ENCODE results near the gene RARRES1.

RARRES1 gene

GRCh38 chr3:158702815-158703481 lies 29.3 kb downstream of the RARRES1 start:
- Histone ChIP-seq H3K36me3 (replicated peaks in 1 of 2; ENCODE audit: control insufficient read depth in 2 of 2, insufficient read depth in 2 of 2, low read length in 2 of 2) (peaks cover 0 to 4% of the 10 kb centered on the region in 2 donors), H4K91ac (ENCODE audit: low read depth, low read length, poor library complexity) (no peak overlapping the region), H3K4me2 (ENCODE audit: insufficient read depth, low read length, poor library complexity, severe bottlenecking) (no peak overlapping the region), H2BK5ac (ENCODE audit: low read length) (no peak overlapping the region), H3K4me1 (ENCODE audit: control insufficient read depth in 2 of 2, insufficient read depth in 1 of 2, low read depth in 1 of 2, low read length in 2 of 2) (no peaks in the 10 kb centered on the region), H2BK15ac (ENCODE audit: low read length) (no peak overlapping the region), H3K14ac (ENCODE audit: low read length) (no peak overlapping the region), H3K4ac (ENCODE audit: low read length) (no peak overlapping the region), H4K8ac (ENCODE audit: low read depth, low read length) (no peak overlapping the region), H3K79me1 (ENCODE audit: low read depth, low read length) (no peaks in the 10 kb centered on the region), H2BK12ac (ENCODE audit: low read length) (no peak overlapping the region), H2AFZ (ENCODE audit: low read length) (no peak overlapping the region), H3K9ac (ENCODE audit: low read depth, low read length, poor library complexity) (no peak overlapping the region), H2BK120ac (ENCODE audit: low read depth, low read length) (no peak overlapping the region), H3K18ac (ENCODE audit: low read length) (no peak overlapping the region), H3K27me3 (ENCODE audit: control insufficient read depth in 3 of 3, insufficient read depth in 3 of 3, low read depth in 1 of 3, low read length in 3 of 3) (no peaks in the 10 kb centered on the region), H3K4me3 (ENCODE audit: low read length in 2 of 2) (no peak overlapping the region), H3K23ac (ENCODE audit: low read depth, low read length, poor library complexity) (no peak overlapping the region), H3K9me3 (replicated peaks in 1 of 2; ENCODE audit: control insufficient read depth in 2 of 2, insufficient read depth in 1 of 2, low read depth in 1 of 2, low read length in 2 of 2) (no peaks in the 10 kb centered on the region), H3K27ac (replicated peaks; ENCODE audit: low read length) (no peak overlapping the region), H2AK5ac (ENCODE audit: low read depth, low read length) (no peak overlapping the region)
- no peak for DNase-seq (ENCODE audit: low spot score)
- no CpG with 5 or more reads among the region's 4 CpGs for WGBS, 2 donors (ENCODE audit: extremely low coverage in 2 of 2, insufficient read length in 2 of 2, insufficient replicate concordance in 1 of 2)

- Histone ChIP-seq H3K9me3 (replicated peaks in 1 of 2; ENCODE audit: control insufficient read depth in 2 of 2, insufficient read depth in 1 of 2, low read depth in 1 of 2, low read length in 2 of 2) (no peaks in the 10 kb centered on the region), H2BK5ac (ENCODE audit: low read length) (no peak overlapping the region), H2AK5ac (ENCODE audit: low read depth, low read length) (no peak overlapping the region), H3K9ac (ENCODE audit: low read depth, low read length, poor library complexity) (no peak overlapping the region), H3K4me2 (ENCODE audit: insufficient read depth, low read length, poor library complexity, severe bottlenecking) (no peak overlapping the region), H2BK15ac (ENCODE audit: low read length) (no peak overlapping the region), H3K4me3 (ENCODE audit: low read length in 2 of 2) (no peak overlapping the region), H3K18ac (ENCODE audit: low read length) (no peak overlapping the region), H3K36me3 (replicated peaks in 1 of 2; ENCODE audit: control insufficient read depth in 2 of 2, insufficient read depth in 2 of 2, low read length in 2 of 2) (peaks cover 0 to 5% of the 10 kb centered on the region in 2 donors), H3K14ac (ENCODE audit: low read length) (no peak overlapping the region), H3K79me1 (ENCODE audit: low read depth, low read length) (no peaks in the 10 kb centered on the region), H4K8ac (ENCODE audit: low read depth, low read length) (no peak overlapping the region), H3K27me3 (ENCODE audit: control insufficient read depth in 3 of 3, insufficient read depth in 3 of 3, low read depth in 1 of 3, low read length in 3 of 3) (no peaks in the 10 kb centered on the region), H3K23ac (ENCODE audit: low read depth, low read length, poor library complexity) (no peak overlapping the region), H4K91ac (ENCODE audit: low read depth, low read length, poor library complexity) (no peak overlapping the region), H3K4me1 (ENCODE audit: control insufficient read depth in 2 of 2, insufficient read depth in 1 of 2, low read depth in 1 of 2, low read length in 2 of 2) (no peaks in the 10 kb centered on the region), H2BK12ac (ENCODE audit: low read length) (no peak overlapping the region), H3K4ac (ENCODE audit: low read length) (no peak overlapping the region), H2AFZ (ENCODE audit: low read length) (no peak overlapping the region), H3K27ac (replicated peaks; ENCODE audit: low read length) (no peak overlapping the region), H2BK120ac (ENCODE audit: low read depth, low read length) (no peak overlapping the region)
- DNase-seq (ENCODE audit: low spot score), result no peak
- WGBS, 2 donors (ENCODE audit: extremely low coverage in 2 of 2, insufficient read length in 2 of 2, insufficient replicate concordance in 1 of 2), result no CpG with 5 or more reads among the region's 4 CpGs
These were observed 30.7 kb downstream of the RARRES1 start for GRCh38 chr3:158701420-158702065.

GRCh38 chr3:158700559-158700958 lies 31.7 kb downstream of the RARRES1 start:
- H3K4me3 ChIP-seq (ENCODE audit: low read length in 2 of 2), result no peak overlapping the region
- no peak overlapping the region for H2AFZ ChIP-seq (ENCODE audit: low read length)
- no peak overlapping the region for H3K18ac ChIP-seq (ENCODE audit: low read length)
- H3K4me2 ChIP-seq (ENCODE audit: insufficient read depth, low read length, poor library complexity, severe bottlenecking), result no peak overlapping the region
- no peak overlapping the region for H4K8ac ChIP-seq (ENCODE audit: low read depth, low read length)
- H2BK120ac ChIP-seq (ENCODE audit: low read depth, low read length), result no peak overlapping the region
- H3K36me3 ChIP-seq (replicated peaks in 1 of 2; ENCODE audit: control insufficient read depth in 2 of 2, insufficient read depth in 2 of 2, low read length in 2 of 2), result peaks cover 0 to 5% of the 10 kb centered on the region in 2 donors
- H3K4ac ChIP-seq (ENCODE audit: low read length), result no peak overlapping the region
- no peak overlapping the region for H2BK12ac ChIP-seq (ENCODE audit: low read length)
- no peak for DNase-seq (ENCODE audit: low spot score)
- no peaks in the 10 kb centered on the region for H3K27me3 ChIP-seq (ENCODE audit: control insufficient read depth in 3 of 3, insufficient read depth in 3 of 3, low read depth in 1 of 3, low read length in 3 of 3)
- no peaks in the 10 kb centered on the region for H3K9me3 ChIP-seq (replicated peaks in 1 of 2; ENCODE audit: control insufficient read depth in 2 of 2, insufficient read depth in 1 of 2, low read depth in 1 of 2, low read length in 2 of 2)
- no peak overlapping the region for H4K91ac ChIP-seq (ENCODE audit: low read depth, low read length, poor library complexity)
- H3K79me1 ChIP-seq (ENCODE audit: low read depth, low read length), result no peaks in the 10 kb centered on the region
- no peak overlapping the region for H3K14ac ChIP-seq (ENCODE audit: low read length)
- no peak overlapping the region for H2AK5ac ChIP-seq (ENCODE audit: low read depth, low read length)
- H3K9ac ChIP-seq (ENCODE audit: low read depth, low read length, poor library complexity), result no peak overlapping the region
- no peak overlapping the region for H3K23ac ChIP-seq (ENCODE audit: low read depth, low read length, poor library complexity)
- no peak overlapping the region for H2BK5ac ChIP-seq (ENCODE audit: low read length)
- H2BK15ac ChIP-seq (ENCODE audit: low read length), result no peak overlapping the region
- no peaks in the 10 kb centered on the region for H3K4me1 ChIP-seq (ENCODE audit: control insufficient read depth in 2 of 2, insufficient read depth in 1 of 2, low read depth in 1 of 2, low read length in 2 of 2)
- no peak overlapping the region for H3K27ac ChIP-seq (replicated peaks; ENCODE audit: low read length)

- peaks cover 0 to 31% of the 10 kb centered on the region in 2 donors for H3K36me3 ChIP-seq (replicated peaks in 1 of 2; ENCODE audit: control insufficient read depth in 2 of 2, insufficient read depth in 2 of 2, low read length in 2 of 2)
- no peak overlapping the region for H3K23ac ChIP-seq (ENCODE audit: low read depth, low read length, poor library complexity)
- no peak overlapping the region for H4K8ac ChIP-seq (ENCODE audit: low read depth, low read length)
- H3K4ac ChIP-seq (ENCODE audit: low read length), result no peak overlapping the region
- no peak overlapping the region for H2BK12ac ChIP-seq (ENCODE audit: low read length)
- no peak overlapping the region for H2AK5ac ChIP-seq (ENCODE audit: low read depth, low read length)
- no peak overlapping the region for H3K4me2 ChIP-seq (ENCODE audit: insufficient read depth, low read length, poor library complexity, severe bottlenecking)
- no peaks in the 10 kb centered on the region for H3K79me1 ChIP-seq (ENCODE audit: low read depth, low read length)
- no peaks in the 10 kb centered on the region for H3K4me1 ChIP-seq (ENCODE audit: control insufficient read depth in 2 of 2, insufficient read depth in 1 of 2, low read depth in 1 of 2, low read length in 2 of 2)
- H3K9ac ChIP-seq (ENCODE audit: low read depth, low read length, poor library complexity), result no peak overlapping the region
- H4K91ac ChIP-seq (ENCODE audit: low read depth, low read length, poor library complexity), result no peak overlapping the region
- no peak overlapping the region for H2BK120ac ChIP-seq (ENCODE audit: low read depth, low read length)
- DNase-seq (ENCODE audit: low spot score), result no peak
- no peak overlapping the region for H3K14ac ChIP-seq (ENCODE audit: low read length)
- H2AFZ ChIP-seq (ENCODE audit: low read length), result no peak overlapping the region
- H3K4me3 ChIP-seq (ENCODE audit: low read length in 2 of 2), result no peak overlapping the region
- no peak overlapping the region for H2BK15ac ChIP-seq (ENCODE audit: low read length)
- H3K9me3 ChIP-seq (replicated peaks in 1 of 2; ENCODE audit: control insufficient read depth in 2 of 2, insufficient read depth in 1 of 2, low read depth in 1 of 2, low read length in 2 of 2), result no peaks in the 10 kb centered on the region
- H3K27ac ChIP-seq (replicated peaks; ENCODE audit: low read length), result no peak overlapping the region
- no CpG with 5 or more reads among the region's 2 CpGs for WGBS, 2 donors (ENCODE audit: extremely low coverage in 2 of 2, insufficient read length in 2 of 2, insufficient replicate concordance in 1 of 2)
- H2BK5ac ChIP-seq (ENCODE audit: low read length), result no peak overlapping the region
- H3K18ac ChIP-seq (ENCODE audit: low read length), result no peak overlapping the region
- H3K27me3 ChIP-seq (ENCODE audit: control insufficient read depth in 3 of 3, insufficient read depth in 3 of 3, low read depth in 1 of 3, low read length in 3 of 3), result no peaks in the 10 kb centered on the region
These were observed 35.6 kb downstream of the RARRES1 start for GRCh38 chr3:158696618-158697017.
